Measurements from ENCODE around the gene LAMC3.

DNA sequence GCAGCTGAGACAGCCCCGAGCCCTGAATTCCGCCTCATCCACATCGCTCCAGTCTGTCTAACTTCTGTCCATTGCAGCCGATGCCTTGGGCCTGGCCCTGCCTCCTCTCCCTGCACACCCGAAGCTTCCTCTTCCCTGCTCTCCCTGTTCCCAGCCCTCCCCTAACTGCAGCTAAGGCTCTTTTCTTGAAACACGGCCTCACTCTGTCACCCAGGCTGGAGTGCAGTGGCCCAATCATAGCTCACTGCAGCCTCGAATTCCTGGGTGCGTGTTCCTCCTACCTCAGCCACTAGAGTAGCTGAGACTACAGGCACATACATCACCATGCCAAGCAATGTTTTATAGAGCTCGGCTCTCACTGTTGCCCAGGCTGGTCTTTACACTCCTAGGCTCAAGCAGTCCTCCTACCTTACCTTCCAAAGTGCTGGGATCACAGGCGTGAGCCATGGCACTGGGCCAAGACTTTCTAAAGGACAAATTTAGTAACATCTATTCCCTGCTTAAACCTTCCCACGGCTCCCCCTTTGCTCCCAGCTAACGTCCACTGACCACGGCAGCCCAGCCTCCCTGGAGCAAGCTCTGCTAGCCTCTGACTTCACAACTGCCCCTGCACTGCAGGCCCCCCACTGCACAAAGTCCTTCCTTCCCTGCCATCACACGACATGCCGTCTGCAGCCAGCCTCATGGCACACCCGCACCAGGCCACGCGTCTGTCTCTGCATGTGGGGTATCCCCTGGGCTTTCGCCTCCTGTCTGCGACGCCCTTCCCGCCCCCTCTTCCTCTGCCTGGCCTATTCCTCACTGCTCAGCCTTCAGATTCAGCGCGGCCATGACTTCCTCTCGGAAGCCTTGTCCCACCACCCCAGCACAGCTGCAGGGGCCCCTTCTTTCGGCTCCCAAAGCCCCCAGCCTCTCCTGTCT is 28.6 kb downstream of the LAMC3 start:
- TF ChIP-seq, protein P1, sequence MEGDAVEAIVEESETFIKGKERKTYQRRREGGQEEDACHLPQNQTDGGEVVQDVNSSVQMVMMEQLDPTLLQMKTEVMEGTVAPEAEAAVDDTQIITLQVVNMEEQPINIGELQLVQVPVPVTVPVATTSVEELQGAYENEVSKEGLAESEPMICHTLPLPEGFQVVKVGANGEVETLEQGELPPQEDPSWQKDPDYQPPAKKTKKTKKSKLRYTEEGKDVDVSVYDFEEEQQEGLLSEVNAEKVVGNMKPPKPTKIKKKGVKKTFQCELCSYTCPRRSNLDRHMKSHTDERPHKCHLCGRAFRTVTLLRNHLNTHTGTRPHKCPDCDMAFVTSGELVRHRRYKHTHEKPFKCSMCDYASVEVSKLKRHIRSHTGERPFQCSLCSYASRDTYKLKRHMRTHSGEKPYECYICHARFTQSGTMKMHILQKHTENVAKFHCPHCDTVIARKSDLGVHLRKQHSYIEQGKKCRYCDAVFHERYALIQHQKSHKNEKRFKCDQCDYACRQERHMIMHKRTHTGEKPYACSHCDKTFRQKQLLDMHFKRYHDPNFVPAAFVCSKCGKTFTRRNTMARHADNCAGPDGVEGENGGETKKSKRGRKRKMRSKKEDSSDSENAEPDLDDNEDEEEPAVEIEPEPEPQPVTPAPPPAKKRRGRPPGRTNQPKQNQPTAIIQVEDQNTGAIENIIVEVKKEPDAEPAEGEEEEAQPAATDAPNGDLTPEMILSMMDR (IDR thresholded peaks at IDR 0.05) = no peak
- no peak for TF ChIP-seq EP300 (IDR thresholded peaks at IDR 0.05)
